MV-4-11 (cell line): ENCODE data around the gene CUL2.
A peak's percentile ranks its signal among the peaks of the same experiment; 100 is the strongest.
"Not testable (repeated sequence)": the region's sequence is repeated elsewhere in the genome, so short reads cannot be mapped to it uniquely, and the experiment has no call there.

Experiments used
- DNase-seq: peaks from one replicate; lab custom pipeline; 2025; lab: John Stamatoyannopoulos, UW

The CUL2 gene

GRCh38 chr10:35090162-35090954 is at the start of gene CUL2:
CUL2 (minus strand) TSS chr10:35090341; CDS start chr10:35071317, 19,024 bp downstream.
- peak; percentile 87 for DNase-seq

- peak; percentile 56 for DNase-seq
These were observed 46.2 kb upstream of the CUL2 start for GRCh38 chr10:35136263-35136815.

- peak; percentile 22 for DNase-seq
These were observed 45.7 kb upstream of the CUL2 start for GRCh38 chr10:35135861-35136260.

DNA sequence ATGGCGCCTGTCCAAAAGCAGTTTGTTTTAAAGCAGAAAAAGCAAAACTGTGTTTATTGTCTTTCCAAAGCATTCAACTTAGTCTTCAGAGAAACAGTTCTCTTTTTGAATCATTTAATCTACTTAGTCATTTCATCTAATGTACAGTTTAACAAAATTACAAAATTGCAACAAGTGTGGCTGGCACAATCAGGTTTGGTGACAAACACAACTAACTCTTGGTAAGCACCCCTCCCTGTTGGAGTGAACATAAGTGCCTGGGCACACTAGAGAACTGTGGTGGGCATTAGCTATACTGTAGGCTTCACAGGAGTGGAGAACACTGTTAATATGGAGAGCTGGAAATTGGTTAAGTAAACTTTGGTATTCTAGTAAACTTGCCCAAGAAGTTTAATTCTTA is 43.4 kb upstream of the CUL2 start:
- DNase-seq, result no peak

- no peak for DNase-seq
These were observed 42.6 kb upstream of the CUL2 start for GRCh38 chr10:35132727-35133126.

DNA sequence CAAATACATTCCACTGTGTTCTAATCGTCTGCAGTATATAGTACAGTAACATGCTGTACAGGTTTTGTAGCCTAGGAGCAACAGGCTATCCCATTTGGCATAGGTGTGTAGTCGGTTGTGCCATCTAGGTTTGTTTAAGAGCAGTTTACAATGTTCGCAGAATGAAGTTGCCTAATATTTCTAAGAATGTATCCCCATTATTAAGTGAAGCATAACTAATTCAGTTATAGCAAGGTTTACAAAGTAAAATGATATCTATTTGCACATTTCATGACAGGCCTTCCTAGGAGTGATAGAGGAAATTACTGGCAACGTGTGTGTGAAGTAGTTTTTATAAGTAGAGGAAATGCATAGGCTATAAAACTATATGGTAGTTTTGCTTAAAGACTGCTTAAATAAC is 40.5 kb upstream of the CUL2 start:
- DNase-seq, result no peak

GRCh38 chr10:35129185-35129674 is 39.1 kb upstream of the CUL2 start:
- DNase-seq, result no peak

DNA sequence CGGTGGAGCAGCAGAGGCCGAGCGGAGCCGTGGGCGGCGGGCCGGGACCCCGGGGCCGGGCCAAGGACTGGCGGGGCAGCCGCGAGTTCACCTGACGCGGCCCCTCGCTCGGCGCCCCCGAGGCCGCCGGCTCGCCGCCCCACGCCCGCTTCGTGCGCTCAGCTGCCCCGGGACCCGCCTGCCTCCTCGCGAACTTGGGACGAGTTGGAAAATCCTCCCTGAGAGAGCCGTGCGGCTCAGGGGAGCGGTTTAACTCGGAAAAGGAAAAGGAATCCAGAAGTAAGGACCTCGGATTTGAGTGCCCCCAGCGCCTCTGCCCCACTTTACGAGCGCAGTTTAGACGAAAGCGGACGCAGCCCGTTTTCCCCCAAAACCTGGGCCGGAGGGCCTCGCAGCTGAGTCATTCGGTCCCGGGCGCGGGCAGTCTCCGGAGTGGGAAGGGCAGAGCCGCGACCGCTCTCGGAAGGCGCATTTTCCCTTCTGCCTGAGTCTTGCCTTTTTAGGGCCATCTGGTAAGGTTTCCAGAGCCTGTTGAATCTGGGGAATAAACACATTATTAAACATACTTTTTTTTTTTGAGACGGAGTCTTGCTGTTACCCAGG is 37.2 kb upstream of the CUL2 start:
- peak; percentile 31 for DNase-seq

- DNase-seq, result peak; percentile 93
These were observed 36.6 kb upstream of the CUL2 start, which contains the start of gene CREM for GRCh38 chr10:35126530-35127288. CREM (plus strand) TSS chr10:35126846; CDS start chr10:35137836, 10,990 bp downstream.

GRCh38 chr10:35126062-35126529 is 36.0 kb upstream of the CUL2 start:
- DNase-seq, result no peak

GRCh38 chr10:35124540-35124939 is 34.4 kb upstream of the CUL2 start:
- DNase-seq, result no peak

- DNase-seq, result no peak
These were observed 29.2 kb upstream of the CUL2 start for GRCh38 chr10:35119378-35119777.

- DNase-seq, result no peak
These were observed 22.4 kb upstream of the CUL2 start for GRCh38 chr10:35112571-35112970.

DNA sequence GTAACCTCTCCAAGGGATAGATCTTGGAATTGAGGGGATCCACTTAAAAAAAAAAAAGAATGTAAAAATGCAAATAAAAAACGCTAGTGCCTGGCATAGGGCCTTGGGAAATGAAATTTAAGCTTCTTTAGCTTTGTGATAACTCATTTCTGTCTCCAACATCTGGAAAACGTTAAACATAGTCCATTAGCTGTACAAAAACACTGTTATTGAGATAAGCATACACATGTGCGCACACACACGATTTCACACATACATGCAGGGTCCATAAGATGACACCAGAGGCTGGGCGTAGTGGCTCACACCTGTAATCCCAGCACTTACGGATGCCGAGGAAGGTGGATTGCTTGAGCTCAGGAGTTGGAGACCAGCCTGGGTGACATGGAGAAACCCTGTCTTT is 13.7 kb upstream of the CUL2 start:
- no peak for DNase-seq

GRCh38 chr10:35097510-35097909 is 7.4 kb upstream of the CUL2 start:
- DNase-seq, result no peak

DNA sequence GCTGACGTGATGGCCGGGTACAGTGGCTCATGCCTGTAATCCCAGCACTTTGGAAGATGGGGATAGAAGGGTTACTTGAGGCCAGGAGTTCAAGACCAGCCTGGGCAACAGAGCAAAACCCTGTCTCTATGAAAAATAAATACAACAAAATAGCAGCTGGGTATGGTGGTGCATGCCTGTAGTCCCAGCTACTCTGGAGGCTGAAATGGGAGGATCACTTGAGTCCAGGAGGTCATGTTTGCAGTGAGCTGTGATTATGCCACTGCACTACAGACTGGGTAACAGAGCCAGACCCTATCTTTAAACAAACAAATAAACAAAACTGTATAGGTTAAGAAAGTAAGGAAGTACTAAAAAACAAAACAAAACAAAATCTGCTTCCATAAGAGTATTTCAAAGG is 6.2 kb upstream of the CUL2 start:
- no peak for DNase-seq

GRCh38 chr10:35092851-35093250 is 2.7 kb upstream of the CUL2 start:
- peak; percentile 55 for DNase-seq

DNA sequence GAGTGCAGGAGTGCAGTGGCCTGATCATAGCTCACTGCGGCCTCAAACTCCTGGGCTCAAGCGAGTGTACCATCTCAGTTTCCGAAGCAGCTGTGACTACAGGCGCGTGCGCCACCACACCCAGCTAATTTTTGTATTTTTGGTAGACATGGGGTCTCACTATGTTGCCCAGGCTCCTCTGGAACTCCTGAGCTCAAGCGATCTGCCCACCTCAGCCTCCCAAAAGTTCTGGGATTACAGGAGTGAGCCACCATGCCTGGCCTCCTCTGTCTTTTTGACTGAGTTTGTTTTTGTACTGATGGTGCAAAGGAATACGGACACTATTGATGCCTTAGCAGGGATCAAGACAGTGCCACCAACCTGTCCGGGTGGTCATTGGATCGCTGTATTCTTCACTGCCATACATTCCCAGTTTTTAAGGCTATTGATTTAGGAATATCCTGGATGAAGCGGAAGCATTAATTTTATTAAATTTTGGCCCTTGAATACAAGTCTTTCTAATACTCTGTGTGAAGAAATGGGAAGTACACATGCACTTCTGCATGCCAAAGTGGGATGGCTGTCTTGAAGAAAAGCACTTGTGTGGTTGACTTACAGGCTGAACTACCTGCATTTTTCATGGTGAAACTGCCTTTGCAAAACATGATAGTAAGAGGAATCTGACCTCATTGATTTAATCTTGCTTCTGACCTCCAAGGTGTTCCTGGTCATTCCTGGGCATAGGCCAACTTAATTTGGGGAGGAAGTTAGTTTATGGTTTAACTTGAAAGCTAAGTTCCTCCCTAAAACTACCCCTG is 2.1 kb upstream of the CUL2 start:
- no peak for DNase-seq

DNA sequence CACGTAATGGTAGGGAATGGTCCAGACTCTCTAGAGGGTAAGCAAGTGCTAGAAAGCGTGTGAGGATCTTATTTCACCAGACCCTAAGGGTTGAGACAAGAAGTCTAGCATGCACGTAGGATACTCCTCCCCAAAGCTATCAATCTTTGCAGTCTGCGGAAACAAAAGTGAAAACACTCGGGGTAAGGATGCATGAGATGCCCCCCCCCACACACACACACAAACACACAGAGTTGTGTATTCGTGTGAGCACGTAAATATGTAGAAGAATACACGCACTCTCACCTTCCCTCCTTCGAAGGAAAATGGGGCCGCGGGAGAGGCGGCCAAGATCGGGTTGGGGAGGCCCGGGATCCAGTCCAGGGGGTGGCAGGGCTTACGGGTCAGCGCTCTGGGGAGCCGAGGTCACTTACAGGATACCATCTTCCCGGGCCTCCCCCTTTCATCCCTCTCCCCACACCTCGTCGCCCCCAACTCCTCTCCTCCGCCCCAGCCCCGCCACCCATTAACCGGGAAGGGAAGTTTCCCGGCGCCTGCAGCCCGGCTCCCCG is 455 bp downstream of the CUL2 start:
- DNase-seq, result peak; percentile 17

DNA sequence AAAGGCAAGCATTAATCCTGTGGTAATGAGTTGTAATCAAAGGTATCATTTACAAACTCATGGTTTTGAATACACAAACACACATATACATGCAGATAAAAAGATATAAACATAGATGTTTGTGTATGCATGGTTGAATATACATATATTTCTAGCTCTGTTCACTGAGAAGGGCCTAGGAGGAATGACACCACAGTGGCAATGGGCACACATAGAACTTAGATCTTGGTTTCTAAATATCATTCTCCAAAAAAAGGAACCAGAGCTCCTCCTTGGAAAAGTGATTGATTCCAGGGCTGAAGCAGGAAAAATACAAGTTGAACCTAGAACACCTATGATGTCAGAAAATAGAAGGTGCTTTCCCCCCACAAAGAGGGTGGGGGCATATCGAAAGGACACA is 6.9 kb downstream of the CUL2 start:
- DNase-seq, result no peak

GRCh38 chr10:35080261-35080660 is 9.9 kb downstream of the CUL2 start:
- DNase-seq, result not testable (repeated sequence)
